Loucy (cell line): ENCODE results near the gene GAS7.

Experiments
- CTCF ChIP-seq: fragments of 200-600 bp; sonication (generic); conservative IDR thresholded peaks from 2 replicates; pipeline ENCODE4 v1.5.1; 2014; ENCODE audit warnings: mild to moderate bottlenecking, antibody characterized with exemption, low read length
- EZH2phosphoT487 ChIP-seq: fragments of 200-600 bp; IDR thresholded peaks from 2 replicates; pipeline ENCODE4 v1.6.1; 2018; ENCODE audit warnings: antibody characterized with exemption, mild to moderate bottlenecking, moderate library complexity, borderline replicate concordance

GRCh38 chr17:10099051-10099571, 99.3 kb downstream of the GAS7 start:
- TF ChIP-seq CTCF (no peak), EZH2phosphoT487 (no peak)
